Measurements from ENCODE around the gene FCRLB.
A peak's percentile ranks its signal among the peaks of the same experiment; 100 is the strongest.

Gene FCRLB

GRCh38 chr1:161706482-161707347, 14.6 kb upstream of the FCRLB start, which contains the start of gene FCRLA:
Gene FCRLA, plus strand, starts transcription at chr1:161707229. Its CDS starts 36 bp downstream, at chr1:161707265.
- peak within 1 kb of the TSS; percentile 78 for H3K4me3 ChIP-seq (ENCODE audit: insufficient read depth, low read length, poor library complexity, severe bottlenecking)
- peaks cover 52% of the 10 kb centered on the region for H3F3A ChIP-seq (ENCODE audit: insufficient read depth)
- TF ChIP-seq EZH2phosphoT487 (conservative IDR thresholded peaks at IDR 0.05; ENCODE audit: low read length) = no peak
- TF ChIP-seq CTCF (IDR thresholded peaks at IDR 0.05; ENCODE audit: insufficient read depth, low read length, poor library complexity, severe bottlenecking) = no peak
- peak within 1 kb of the TSS; percentile 91 for H3K4me2 ChIP-seq (ENCODE audit: low read depth, low read length, poor library complexity, severe bottlenecking)
- H3K79me2 ChIP-seq (ENCODE audit: insufficient read depth, low read length) = peaks cover 42% of the 10 kb centered on the region
- no peaks in the 10 kb centered on the region for H3K9me2 ChIP-seq (replicated peaks; ENCODE audit: insufficient read depth, low read length)
- 0 out of 2 replicates have a peak, but pooled peaks cover 5% of the 10 kb centered on the region for H4K20me1 ChIP-seq (ENCODE audit: low read depth, low read length)
- H3K36me3 ChIP-seq (ENCODE audit: low read length) = peaks cover 16% of the 10 kb centered on the region
- H3K9me3 ChIP-seq (ENCODE audit: insufficient read depth, low read length) = no peaks in the 10 kb centered on the region
- no peak within 1 kb of the TSS for H2AFZ ChIP-seq (ENCODE audit: low read depth, low read length, severe bottlenecking)
- H3K9ac ChIP-seq (ENCODE audit: low read length) = peak within 1 kb of the TSS; percentile 75
- peak within 1 kb of the TSS; percentile 98 for H3K27ac ChIP-seq (ENCODE audit: low read depth, low read length)
- H3K27me3 ChIP-seq (ENCODE audit: low read length) = no peaks in the 10 kb centered on the region

- Histone ChIP-seq H3K4me2 (ENCODE audit: low read depth, low read length, poor library complexity, severe bottlenecking) (peak overlapping the region; percentile 91), H3K4me3 (ENCODE audit: insufficient read depth, low read length, poor library complexity, severe bottlenecking) (peak overlapping the region; percentile 78), H3K36me3 (ENCODE audit: low read length) (peaks cover 16% of the 10 kb centered on the region), H3K79me2 (ENCODE audit: insufficient read depth, low read length) (peaks cover 42% of the 10 kb centered on the region), H4K20me1 (ENCODE audit: low read depth, low read length) (0 out of 2 replicates have a peak, but pooled peaks cover 5% of the 10 kb centered on the region), H3K9me3 (ENCODE audit: insufficient read depth, low read length) (no peaks in the 10 kb centered on the region), H3K27me3 (ENCODE audit: low read length) (no peaks in the 10 kb centered on the region), H3F3A (ENCODE audit: insufficient read depth) (peaks cover 52% of the 10 kb centered on the region), H2AFZ (ENCODE audit: low read depth, low read length, severe bottlenecking) (no peak overlapping the region), H3K27ac (ENCODE audit: low read depth, low read length) (peak overlapping the region; percentile 98), H3K9ac (ENCODE audit: low read length) (peak overlapping the region; percentile 75), H3K9me2 (replicated peaks; ENCODE audit: insufficient read depth, low read length) (no peaks in the 10 kb centered on the region)
- TF ChIP-seq EZH2phosphoT487 (conservative IDR thresholded peaks at IDR 0.05; ENCODE audit: low read length) = no peak
- TF ChIP-seq CTCF (IDR thresholded peaks at IDR 0.05; ENCODE audit: insufficient read depth, low read length, poor library complexity, severe bottlenecking) = no peak
These were observed 13.8 kb upstream of the FCRLB start for GRCh38 chr1:161707503-161707902.

GRCh38 chr1:161709373-161709772, 12.0 kb upstream of the FCRLB start:
- peak overlapping the region; percentile 91 for H3K4me2 ChIP-seq (ENCODE audit: low read depth, low read length, poor library complexity, severe bottlenecking)
- H3K9me3 ChIP-seq (ENCODE audit: insufficient read depth, low read length) = no peaks in the 10 kb centered on the region
- H3K4me3 ChIP-seq (ENCODE audit: insufficient read depth, low read length, poor library complexity, severe bottlenecking) = peak overlapping the region; percentile 78
- H3K79me2 ChIP-seq (ENCODE audit: insufficient read depth, low read length) = peaks cover 42% of the 10 kb centered on the region
- peak overlapping the region; percentile 98 for H3K27ac ChIP-seq (ENCODE audit: low read depth, low read length)
- TF ChIP-seq EZH2phosphoT487 (conservative IDR thresholded peaks at IDR 0.05; ENCODE audit: low read length) = no peak
- TF ChIP-seq CTCF (IDR thresholded peaks at IDR 0.05; ENCODE audit: insufficient read depth, low read length, poor library complexity, severe bottlenecking) = no peak
- no peaks in the 10 kb centered on the region for H3K9me2 ChIP-seq (replicated peaks; ENCODE audit: insufficient read depth, low read length)
- H2AFZ ChIP-seq (ENCODE audit: low read depth, low read length, severe bottlenecking) = no peak overlapping the region
- peaks cover 54% of the 10 kb centered on the region for H3F3A ChIP-seq (ENCODE audit: insufficient read depth)
- H3K9ac ChIP-seq (ENCODE audit: low read length) = peak overlapping the region; percentile 75
- no peaks in the 10 kb centered on the region for H3K27me3 ChIP-seq (ENCODE audit: low read length)
- H4K20me1 ChIP-seq (ENCODE audit: low read depth, low read length) = 0 out of 2 replicates have a peak, but pooled peaks cover 5% of the 10 kb centered on the region
- H3K36me3 ChIP-seq (ENCODE audit: low read length) = peaks cover 20% of the 10 kb centered on the region
